Tibial artery (tissue), 4 donors: ENCODE measurements around the gene CDH4.

Experiments used
- DNase-seq, 2 donors: peaks; one replicate each; pipeline ENCODE4 v3.0.0-alpha.2; 2019
- H3K27ac ChIP-seq, 2 donors: fragments of 200-600 bp; sonication (generic) in 1 of 2; 1 replicate in 1 of 2; 2 replicates in 1 of 2; pipeline ENCODE4 v1.5.1; 2018 to 2019; ENCODE audit warnings: mild to moderate bottlenecking in 1 of 2
- H3K27me3 ChIP-seq, 2 donors: fragments of 200-600 bp; sonication (generic) in 1 of 2; one replicate each; pipeline versions ENCODE4 v1.5.1 to v1.6.0; 2016 to 2019
- H3K36me3 ChIP-seq, 3 donors: fragments of 200-600 bp; sonication (generic) in 2 of 3; one replicate each; pipeline ENCODE4 v1.5.1; 2016 to 2019; ENCODE audit warnings: mild to moderate bottlenecking in 2 of 3
- H3K4me1 ChIP-seq, 4 donors: fragments of 200-600 bp; sonication (generic) in 2 of 4; 1 replicate in 3 of 4; 2 replicates in 1 of 4; pipeline ENCODE4 v1.5.1; 2016 to 2019
- H3K4me3 ChIP-seq, 2 donors: fragments of 200-600 bp; sonication (generic) in 1 of 2; 1 replicate in 1 of 2; 2 replicates in 1 of 2; pipeline ENCODE4 v1.5.1; 2018 to 2019; ENCODE audit warnings: mild to moderate bottlenecking in 2 of 2
- H3K9me3 ChIP-seq, 3 donors: fragments of 200-600 bp; sonication (generic) in 1 of 3; one replicate each; pipeline ENCODE4 v1.5.1; 2016 to 2019
- intact Hi-C: fragments of 100-400 bp; cut with DNase I; formaldehyde crosslinking; loops from one replicate; pipeline ENCODE4 v1.15.0; 2023; ENCODE audit warnings: low total_unique reads
- TF ChIP-seq, protein P1 (sequence below), 2 experiments: fragments of 200-600 bp in 1 of 2; fragments of 450-650 bp in 1 of 2; IDR thresholded peaks; one replicate each; pipeline ENCODE4 v1.5.1; 2017 to 2019; ENCODE audit warnings: antibody characterized with exemption in 2 of 2, mild to moderate bottlenecking in 1 of 2, moderate library complexity in 1 of 2

CDH4 gene

DNA sequence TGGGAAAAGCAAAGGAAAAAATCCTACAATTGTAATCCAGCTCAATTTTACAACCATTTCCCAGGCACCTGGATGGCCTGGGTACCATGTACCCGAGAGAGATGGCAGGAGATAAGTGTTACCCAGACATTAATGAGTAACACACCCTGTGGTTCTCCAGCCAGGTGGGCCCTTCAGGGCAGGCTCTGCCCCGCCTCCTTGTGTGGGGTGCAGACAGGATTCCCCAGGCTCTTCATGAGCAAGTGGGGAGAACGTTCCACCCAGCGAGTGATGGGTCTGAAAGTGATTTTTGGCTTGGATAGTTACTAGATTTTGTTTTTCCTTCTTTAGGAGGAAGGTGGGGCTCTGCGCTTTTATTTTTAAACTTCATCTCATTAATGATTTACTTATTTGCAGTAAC is 569.7 kb downstream of the CDH4 start:
- H3K27me3 ChIP-seq, result peaks cover 0 to 11% of the 10 kb centered on the region in 2 donors
- intact Hi-C loops, result no loop called here
- H3K4me1 ChIP-seq, result no peaks in the 10 kb centered on the region
- no peaks in the 10 kb centered on the region for H3K9me3 ChIP-seq
- H3K36me3 ChIP-seq, result no peaks in the 10 kb centered on the region
- DNase-seq, result no peak
- no peak overlapping the region for H3K27ac ChIP-seq
- no peak overlapping the region for H3K4me3 ChIP-seq
- TF ChIP-seq, protein P1, sequence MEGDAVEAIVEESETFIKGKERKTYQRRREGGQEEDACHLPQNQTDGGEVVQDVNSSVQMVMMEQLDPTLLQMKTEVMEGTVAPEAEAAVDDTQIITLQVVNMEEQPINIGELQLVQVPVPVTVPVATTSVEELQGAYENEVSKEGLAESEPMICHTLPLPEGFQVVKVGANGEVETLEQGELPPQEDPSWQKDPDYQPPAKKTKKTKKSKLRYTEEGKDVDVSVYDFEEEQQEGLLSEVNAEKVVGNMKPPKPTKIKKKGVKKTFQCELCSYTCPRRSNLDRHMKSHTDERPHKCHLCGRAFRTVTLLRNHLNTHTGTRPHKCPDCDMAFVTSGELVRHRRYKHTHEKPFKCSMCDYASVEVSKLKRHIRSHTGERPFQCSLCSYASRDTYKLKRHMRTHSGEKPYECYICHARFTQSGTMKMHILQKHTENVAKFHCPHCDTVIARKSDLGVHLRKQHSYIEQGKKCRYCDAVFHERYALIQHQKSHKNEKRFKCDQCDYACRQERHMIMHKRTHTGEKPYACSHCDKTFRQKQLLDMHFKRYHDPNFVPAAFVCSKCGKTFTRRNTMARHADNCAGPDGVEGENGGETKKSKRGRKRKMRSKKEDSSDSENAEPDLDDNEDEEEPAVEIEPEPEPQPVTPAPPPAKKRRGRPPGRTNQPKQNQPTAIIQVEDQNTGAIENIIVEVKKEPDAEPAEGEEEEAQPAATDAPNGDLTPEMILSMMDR (IDR thresholded peaks at IDR 0.05), result no peak

DNA sequence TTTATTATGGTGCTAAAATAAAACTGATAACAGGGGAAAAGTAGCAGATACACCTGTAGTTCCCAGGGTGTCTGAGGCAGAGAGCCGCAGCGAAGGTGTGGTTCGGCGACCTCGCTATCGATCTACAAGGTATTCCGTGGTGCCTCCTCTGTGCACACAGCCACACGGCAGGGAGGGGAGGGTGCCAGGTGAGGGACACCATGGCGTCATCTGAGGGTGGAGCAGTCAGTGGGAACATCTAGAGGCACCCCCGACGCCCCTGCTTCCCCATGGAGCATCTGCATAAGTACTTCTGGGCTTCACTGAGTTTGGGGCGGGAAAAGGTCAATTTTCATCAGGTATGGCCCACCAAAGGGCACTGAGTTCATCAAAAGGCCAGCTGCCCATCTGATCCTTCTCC is 570.3 kb downstream of the CDH4 start:
- Histone ChIP-seq H3K27ac (no peak overlapping the region), H3K36me3 (no peaks in the 10 kb centered on the region), H3K9me3 (no peaks in the 10 kb centered on the region), H3K4me3 (no peak overlapping the region), H3K4me1 (no peaks in the 10 kb centered on the region), H3K27me3 (peaks cover 0 to 11% of the 10 kb centered on the region in 2 donors)
- DNase-seq, result no peak
- TF ChIP-seq, protein P1 (IDR thresholded peaks at IDR 0.05), result no peak
- intact Hi-C loops, result no loop called here

DNA sequence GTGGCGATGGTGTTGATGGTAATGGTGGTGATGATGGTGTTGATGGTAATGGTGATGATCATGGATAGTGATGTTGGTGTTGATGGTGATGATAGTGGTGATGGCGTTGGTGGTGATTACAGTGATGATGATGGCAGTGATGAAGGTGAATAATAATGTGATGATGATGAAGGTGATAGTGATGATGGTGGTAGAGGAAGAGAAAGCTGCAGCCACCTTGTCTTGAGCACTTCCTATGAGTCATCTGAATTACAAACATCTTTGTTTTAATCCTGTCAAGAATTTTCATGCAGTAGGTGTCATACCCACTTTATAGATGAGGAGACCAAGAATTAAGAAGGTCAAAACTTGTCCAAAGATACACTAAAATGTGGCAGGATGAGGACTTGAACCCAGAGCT is 571.2 kb downstream of the CDH4 start:
- Histone ChIP-seq H3K4me3 (no peak overlapping the region), H3K27ac (no peak overlapping the region), H3K9me3 (no peaks in the 10 kb centered on the region), H3K27me3 (peaks cover 0 to 11% of the 10 kb centered on the region in 2 donors), H3K4me1 (no peaks in the 10 kb centered on the region), H3K36me3 (no peaks in the 10 kb centered on the region)
- DNase-seq, result no peak
- TF ChIP-seq, protein P1 (IDR thresholded peaks at IDR 0.05), result no peak
- intact Hi-C loops, result no loop called here

DNA sequence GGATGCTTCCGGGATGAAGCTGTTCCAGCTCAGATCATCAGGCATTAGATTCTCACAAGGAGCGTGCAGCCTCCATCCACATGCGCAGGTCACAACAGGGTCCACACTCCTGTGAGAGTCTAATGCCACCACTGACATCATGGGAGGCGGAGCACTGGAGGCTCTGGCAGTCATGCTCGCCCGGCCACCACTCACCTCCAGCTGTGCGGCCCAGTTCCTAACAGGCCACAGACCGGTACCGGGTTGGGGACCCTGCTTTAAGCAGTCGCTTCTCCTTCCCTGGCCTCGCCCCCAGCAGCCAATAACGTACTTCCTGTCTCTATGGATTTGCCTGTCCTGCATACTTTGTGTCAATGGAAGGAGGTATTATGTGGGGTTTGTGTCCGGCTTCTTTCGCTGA is 576.8 kb downstream of the CDH4 start:
- no peaks in the 10 kb centered on the region for H3K36me3 ChIP-seq
- intact Hi-C loops, result no loop called here
- H3K27me3 ChIP-seq, result peaks cover 0 to 39% of the 10 kb centered on the region in 2 donors
- DNase-seq, result no peak
- H3K4me1 ChIP-seq, result no peaks in the 10 kb centered on the region
- H3K4me3 ChIP-seq, result no peak overlapping the region
- TF ChIP-seq, protein P1 (IDR thresholded peaks at IDR 0.05), result no peak
- no peak overlapping the region for H3K27ac ChIP-seq
- H3K9me3 ChIP-seq, result no peaks in the 10 kb centered on the region

DNA sequence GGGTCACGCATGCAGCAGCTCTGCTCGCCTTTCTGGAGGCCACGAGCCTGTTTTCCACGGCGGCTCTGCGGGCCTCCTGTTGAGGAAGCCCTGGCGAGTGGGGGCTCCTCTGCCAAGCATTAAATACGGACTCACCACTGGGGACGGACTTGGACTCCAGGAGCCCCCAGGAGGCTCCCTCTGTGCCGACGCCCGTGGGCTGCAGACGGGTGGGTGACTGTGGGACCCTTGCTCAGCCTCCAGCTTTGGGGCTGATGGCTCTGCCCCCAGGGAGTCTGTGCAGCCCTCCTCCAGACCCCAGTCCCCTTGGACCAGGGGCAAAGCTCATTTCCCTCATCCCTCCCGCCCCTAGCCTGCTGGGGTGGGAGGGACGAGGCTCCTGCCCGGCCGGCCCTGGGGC is 577.5 kb downstream of the CDH4 start:
- H3K36me3 ChIP-seq, result no peaks in the 10 kb centered on the region
- no peak overlapping the region for H3K27ac ChIP-seq
- peaks cover 0 to 44% of the 10 kb centered on the region in 2 donors for H3K27me3 ChIP-seq
- intact Hi-C loops, result no loop called here
- H3K4me1 ChIP-seq, result no peaks in the 10 kb centered on the region
- H3K9me3 ChIP-seq, result no peaks in the 10 kb centered on the region
- DNase-seq, result no peak
- H3K4me3 ChIP-seq, result no peak overlapping the region
- TF ChIP-seq, protein P1 (IDR thresholded peaks at IDR 0.05), result no peak
